ENCODE measurements around the gene PGBD4.

PGBD4 gene

GRCh38 chr15:34085746-34086145, 16.1 kb upstream of the PGBD4 start:
- Histone ChIP-seq H3K9ac (no peak overlapping the region), H3K9me3 (ENCODE audit: control insufficient read depth, low read length) (no peaks in the 10 kb centered on the region), H3K79me2 (no peaks in the 10 kb centered on the region), H2AFZ (no peak overlapping the region), H3K27me3 (ENCODE audit: control insufficient read depth, insufficient read depth, low read length) (no peaks in the 10 kb centered on the region), H3K4me1 (no peaks in the 10 kb centered on the region), H3K36me3 (ENCODE audit: control insufficient read depth, insufficient read depth, low read length) (no peaks in the 10 kb centered on the region), H3K27ac (no peak overlapping the region), H3K4me2 (ENCODE audit: low read length) (no peak overlapping the region), H3K4me3 (ENCODE audit: low read depth, low read length) (no peak overlapping the region)
- TF ChIP-seq, protein P1, sequence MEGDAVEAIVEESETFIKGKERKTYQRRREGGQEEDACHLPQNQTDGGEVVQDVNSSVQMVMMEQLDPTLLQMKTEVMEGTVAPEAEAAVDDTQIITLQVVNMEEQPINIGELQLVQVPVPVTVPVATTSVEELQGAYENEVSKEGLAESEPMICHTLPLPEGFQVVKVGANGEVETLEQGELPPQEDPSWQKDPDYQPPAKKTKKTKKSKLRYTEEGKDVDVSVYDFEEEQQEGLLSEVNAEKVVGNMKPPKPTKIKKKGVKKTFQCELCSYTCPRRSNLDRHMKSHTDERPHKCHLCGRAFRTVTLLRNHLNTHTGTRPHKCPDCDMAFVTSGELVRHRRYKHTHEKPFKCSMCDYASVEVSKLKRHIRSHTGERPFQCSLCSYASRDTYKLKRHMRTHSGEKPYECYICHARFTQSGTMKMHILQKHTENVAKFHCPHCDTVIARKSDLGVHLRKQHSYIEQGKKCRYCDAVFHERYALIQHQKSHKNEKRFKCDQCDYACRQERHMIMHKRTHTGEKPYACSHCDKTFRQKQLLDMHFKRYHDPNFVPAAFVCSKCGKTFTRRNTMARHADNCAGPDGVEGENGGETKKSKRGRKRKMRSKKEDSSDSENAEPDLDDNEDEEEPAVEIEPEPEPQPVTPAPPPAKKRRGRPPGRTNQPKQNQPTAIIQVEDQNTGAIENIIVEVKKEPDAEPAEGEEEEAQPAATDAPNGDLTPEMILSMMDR (IDR thresholded peaks at IDR 0.05): no peak

- H3K4me3 ChIP-seq (ENCODE audit: low read depth, low read length): no peak overlapping the region
- peaks cover 4% of the 10 kb centered on the region for H3K4me1 ChIP-seq
- no peaks in the 10 kb centered on the region for H3K27me3 ChIP-seq (ENCODE audit: control insufficient read depth, insufficient read depth, low read length)
- no peaks in the 10 kb centered on the region for H3K9me3 ChIP-seq (ENCODE audit: control insufficient read depth, low read length)
- H3K4me2 ChIP-seq (ENCODE audit: low read length): no peak overlapping the region
- no peak overlapping the region for H3K27ac ChIP-seq
- TF ChIP-seq, protein P1 (IDR thresholded peaks at IDR 0.05): no peak
- H3K79me2 ChIP-seq: peaks cover 12% of the 10 kb centered on the region
- H2AFZ ChIP-seq: no peak overlapping the region
- H3K9ac ChIP-seq: no peak overlapping the region
- no peaks in the 10 kb centered on the region for H3K36me3 ChIP-seq (ENCODE audit: control insufficient read depth, insufficient read depth, low read length)
Measured at GRCh38 chr15:34099914-34100313, 2.0 kb upstream of the PGBD4 start.

DNA sequence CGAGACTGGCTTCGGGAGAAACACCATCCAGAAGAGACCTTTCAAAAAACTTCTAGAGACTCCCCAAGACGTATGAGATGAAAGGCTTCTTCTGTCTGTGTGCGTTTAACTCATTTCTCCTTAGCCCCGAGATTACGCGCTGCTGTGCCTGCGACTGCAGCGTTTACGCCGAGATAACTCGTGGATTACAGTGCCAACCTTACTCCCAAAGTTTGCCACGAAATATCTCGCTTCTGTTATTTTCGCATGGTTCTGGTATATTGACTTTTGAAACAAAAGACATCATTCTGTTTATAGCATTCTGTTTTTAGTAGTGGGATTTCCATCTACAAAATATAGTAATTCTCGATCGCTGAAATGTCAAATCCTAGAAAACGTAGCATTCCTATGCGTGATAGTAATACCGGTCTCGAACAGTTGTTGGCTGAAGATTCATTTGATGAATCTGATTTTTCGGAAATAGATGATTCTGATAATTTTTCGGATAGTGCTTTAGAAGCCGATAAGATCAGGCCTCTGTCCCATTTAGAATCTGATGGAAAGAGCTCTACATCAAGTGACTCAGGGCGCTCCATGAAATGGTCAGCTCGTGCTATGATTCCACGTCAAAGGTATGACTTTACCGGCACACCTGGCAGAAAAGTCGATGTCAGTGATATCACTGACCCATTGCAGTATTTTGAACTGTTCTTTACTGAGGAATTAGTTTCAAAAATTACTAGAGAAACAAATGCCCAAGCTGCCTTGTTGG, 467 bp downstream of the PGBD4 start:
- H2AFZ ChIP-seq: peak overlapping the region; percentile 89
- H3K27ac ChIP-seq: peak overlapping the region; percentile 82
- H3K9ac ChIP-seq: no peak overlapping the region
- peak overlapping the region; percentile 72 for H3K4me2 ChIP-seq (ENCODE audit: low read length)
- H3K27me3 ChIP-seq (ENCODE audit: control insufficient read depth, insufficient read depth, low read length): no peaks in the 10 kb centered on the region
- H3K79me2 ChIP-seq: peaks cover 12% of the 10 kb centered on the region
- no peaks in the 10 kb centered on the region for H3K9me3 ChIP-seq (ENCODE audit: control insufficient read depth, low read length)
- H3K4me3 ChIP-seq (ENCODE audit: low read depth, low read length): peak overlapping the region; percentile 84
- H3K36me3 ChIP-seq (ENCODE audit: control insufficient read depth, insufficient read depth, low read length): no peaks in the 10 kb centered on the region
- H3K4me1 ChIP-seq: peaks cover 4% of the 10 kb centered on the region
- TF ChIP-seq, protein P1 (IDR thresholded peaks at IDR 0.05): no peak

GRCh38 chr15:34106423-34106822, 4.5 kb downstream of the PGBD4 start:
- no peaks in the 10 kb centered on the region for H3K9me3 ChIP-seq (ENCODE audit: control insufficient read depth, low read length)
- no peaks in the 10 kb centered on the region for H3K4me1 ChIP-seq
- H3K36me3 ChIP-seq (ENCODE audit: control insufficient read depth, insufficient read depth, low read length): no peaks in the 10 kb centered on the region
- H3K9ac ChIP-seq: no peak overlapping the region
- H3K79me2 ChIP-seq: peaks cover 4% of the 10 kb centered on the region
- TF ChIP-seq, protein P1 (IDR thresholded peaks at IDR 0.05): no peak
- H3K27me3 ChIP-seq (ENCODE audit: control insufficient read depth, insufficient read depth, low read length): no peaks in the 10 kb centered on the region
- H3K4me2 ChIP-seq (ENCODE audit: low read length): no peak overlapping the region
- H2AFZ ChIP-seq: no peak overlapping the region
- H3K4me3 ChIP-seq (ENCODE audit: low read depth, low read length): no peak overlapping the region
- no peak overlapping the region for H3K27ac ChIP-seq

GRCh38 chr15:34107315-34107714, 5.4 kb downstream of the PGBD4 start:
- Histone ChIP-seq H3K27ac (no peak overlapping the region), H3K9me3 (ENCODE audit: control insufficient read depth, low read length) (no peaks in the 10 kb centered on the region), H3K4me3 (ENCODE audit: low read depth, low read length) (no peak overlapping the region), H3K27me3 (ENCODE audit: control insufficient read depth, insufficient read depth, low read length) (no peaks in the 10 kb centered on the region), H3K79me2 (peaks cover 3% of the 10 kb centered on the region), H3K4me1 (no peaks in the 10 kb centered on the region), H3K4me2 (ENCODE audit: low read length) (no peak overlapping the region), H3K36me3 (ENCODE audit: control insufficient read depth, insufficient read depth, low read length) (no peaks in the 10 kb centered on the region), H2AFZ (no peak overlapping the region), H3K9ac (no peak overlapping the region)
- TF ChIP-seq, protein P1 (IDR thresholded peaks at IDR 0.05): no peak
